ENCODE data around the gene GRID1. TPM values are rescaled to one million over a fixed set of nuclear protein-coding genes. Genes with fewer than 3 reads are reported as not detected.

GRID1 gene
- total RNA-seq, 1 experiment from 2014 or later: 5.6 TPM

GRCh38 chr10:86233131-86233530 is 133.5 kb downstream of the GRID1 start:
- ATAC-seq: no peak

More at GRCh38 chr10:86233131-86233530, 133.5 kb downstream of the GRID1 start:
- H3K27ac ChIP-seq (ENCODE audit: low read depth, low read length): no peak overlapping the region
- BruUV-seq (replicated peaks): no TSS peak
- no peaks in the 10 kb centered on the region for H3K36me3 ChIP-seq (ENCODE audit: control insufficient read depth in 1 of 2, insufficient read depth in 2 of 2, low read length in 2 of 2)
- H3K4me2 ChIP-seq (ENCODE audit: low read length): no peak overlapping the region
- peaks cover 0 to 7% of the 10 kb centered on the region in 2 experiments; a peak in 1 of 4 replicates for H3K4me1 ChIP-seq (ENCODE audit: control insufficient read depth in 1 of 2, insufficient read depth in 2 of 2, low read length in 2 of 2)
- H3K9me2 ChIP-seq (ENCODE audit: insufficient read depth): no peaks in the 10 kb centered on the region
- H3K9me3 ChIP-seq (ENCODE audit: control insufficient read depth in 1 of 2, insufficient read depth in 1 of 2, low read depth in 1 of 2, low read length in 2 of 2): no peaks in the 10 kb centered on the region
- RAD21 ChIA-PET (ENCODE audit: low non-redundant PET in 1 of 2, low total read pairs in 2 of 2, uncharacterized antibody in 2 of 2, unreplicated experiment in 2 of 2): no interaction called here
- TF ChIP-seq, protein P1, sequence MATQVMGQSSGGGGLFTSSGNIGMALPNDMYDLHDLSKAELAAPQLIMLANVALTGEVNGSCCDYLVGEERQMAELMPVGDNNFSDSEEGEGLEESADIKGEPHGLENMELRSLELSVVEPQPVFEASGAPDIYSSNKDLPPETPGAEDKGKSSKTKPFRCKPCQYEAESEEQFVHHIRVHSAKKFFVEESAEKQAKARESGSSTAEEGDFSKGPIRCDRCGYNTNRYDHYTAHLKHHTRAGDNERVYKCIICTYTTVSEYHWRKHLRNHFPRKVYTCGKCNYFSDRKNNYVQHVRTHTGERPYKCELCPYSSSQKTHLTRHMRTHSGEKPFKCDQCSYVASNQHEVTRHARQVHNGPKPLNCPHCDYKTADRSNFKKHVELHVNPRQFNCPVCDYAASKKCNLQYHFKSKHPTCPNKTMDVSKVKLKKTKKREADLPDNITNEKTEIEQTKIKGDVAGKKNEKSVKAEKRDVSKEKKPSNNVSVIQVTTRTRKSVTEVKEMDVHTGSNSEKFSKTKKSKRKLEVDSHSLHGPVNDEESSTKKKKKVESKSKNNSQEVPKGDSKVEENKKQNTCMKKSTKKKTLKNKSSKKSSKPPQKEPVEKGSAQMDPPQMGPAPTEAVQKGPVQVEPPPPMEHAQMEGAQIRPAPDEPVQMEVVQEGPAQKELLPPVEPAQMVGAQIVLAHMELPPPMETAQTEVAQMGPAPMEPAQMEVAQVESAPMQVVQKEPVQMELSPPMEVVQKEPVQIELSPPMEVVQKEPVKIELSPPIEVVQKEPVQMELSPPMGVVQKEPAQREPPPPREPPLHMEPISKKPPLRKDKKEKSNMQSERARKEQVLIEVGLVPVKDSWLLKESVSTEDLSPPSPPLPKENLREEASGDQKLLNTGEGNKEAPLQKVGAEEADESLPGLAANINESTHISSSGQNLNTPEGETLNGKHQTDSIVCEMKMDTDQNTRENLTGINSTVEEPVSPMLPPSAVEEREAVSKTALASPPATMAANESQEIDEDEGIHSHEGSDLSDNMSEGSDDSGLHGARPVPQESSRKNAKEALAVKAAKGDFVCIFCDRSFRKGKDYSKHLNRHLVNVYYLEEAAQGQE (IDR thresholded peaks at IDR 0.05; ENCODE audit: low read depth): no peak
- TF ChIP-seq EZH2phosphoT487 (IDR thresholded peaks at IDR 0.05; ENCODE audit: borderline replicate concordance) (no peak), ELF1 (IDR thresholded peaks at IDR 0.05; ENCODE audit: borderline replicate concordance, low read depth) (no peak), EZH2 (IDR thresholded peaks at IDR 0.05) (no peak), POLR2AphosphoS5 (IDR thresholded peaks at IDR 0.05; ENCODE audit: low read depth, low read length) (no peak), CEBPB (IDR thresholded peaks at IDR 0.05; ENCODE audit: low read depth) (no peak), SP1 (IDR thresholded peaks at IDR 0.05; ENCODE audit: low read depth) (no peak), CBX3 (IDR thresholded peaks at IDR 0.05; ENCODE audit: low read depth) (no peak)
- TF ChIP-seq, protein P2, sequence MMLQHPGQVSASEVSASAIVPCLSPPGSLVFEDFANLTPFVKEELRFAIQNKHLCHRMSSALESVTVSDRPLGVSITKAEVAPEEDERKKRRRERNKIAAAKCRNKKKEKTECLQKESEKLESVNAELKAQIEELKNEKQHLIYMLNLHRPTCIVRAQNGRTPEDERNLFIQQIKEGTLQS (IDR thresholded peaks at IDR 0.05): no peak
- TF ChIP-seq, protein P3, sequence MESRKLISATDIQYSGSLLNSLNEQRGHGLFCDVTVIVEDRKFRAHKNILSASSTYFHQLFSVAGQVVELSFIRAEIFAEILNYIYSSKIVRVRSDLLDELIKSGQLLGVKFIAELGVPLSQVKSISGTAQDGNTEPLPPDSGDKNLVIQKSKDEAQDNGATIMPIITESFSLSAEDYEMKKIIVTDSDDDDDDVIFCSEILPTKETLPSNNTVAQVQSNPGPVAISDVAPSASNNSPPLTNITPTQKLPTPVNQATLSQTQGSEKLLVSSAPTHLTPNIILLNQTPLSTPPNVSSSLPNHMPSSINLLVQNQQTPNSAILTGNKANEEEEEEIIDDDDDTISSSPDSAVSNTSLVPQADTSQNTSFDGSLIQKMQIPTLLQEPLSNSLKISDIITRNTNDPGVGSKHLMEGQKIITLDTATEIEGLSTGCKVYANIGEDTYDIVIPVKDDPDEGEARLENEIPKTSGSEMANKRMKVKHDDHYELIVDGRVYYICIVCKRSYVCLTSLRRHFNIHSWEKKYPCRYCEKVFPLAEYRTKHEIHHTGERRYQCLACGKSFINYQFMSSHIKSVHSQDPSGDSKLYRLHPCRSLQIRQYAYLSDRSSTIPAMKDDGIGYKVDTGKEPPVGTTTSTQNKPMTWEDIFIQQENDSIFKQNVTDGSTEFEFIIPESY (IDR thresholded peaks at IDR 0.05; ENCODE audit: extremely low read depth, insufficient replicate concordance, low read length): no peak
- TF ChIP-seq, protein P4, sequence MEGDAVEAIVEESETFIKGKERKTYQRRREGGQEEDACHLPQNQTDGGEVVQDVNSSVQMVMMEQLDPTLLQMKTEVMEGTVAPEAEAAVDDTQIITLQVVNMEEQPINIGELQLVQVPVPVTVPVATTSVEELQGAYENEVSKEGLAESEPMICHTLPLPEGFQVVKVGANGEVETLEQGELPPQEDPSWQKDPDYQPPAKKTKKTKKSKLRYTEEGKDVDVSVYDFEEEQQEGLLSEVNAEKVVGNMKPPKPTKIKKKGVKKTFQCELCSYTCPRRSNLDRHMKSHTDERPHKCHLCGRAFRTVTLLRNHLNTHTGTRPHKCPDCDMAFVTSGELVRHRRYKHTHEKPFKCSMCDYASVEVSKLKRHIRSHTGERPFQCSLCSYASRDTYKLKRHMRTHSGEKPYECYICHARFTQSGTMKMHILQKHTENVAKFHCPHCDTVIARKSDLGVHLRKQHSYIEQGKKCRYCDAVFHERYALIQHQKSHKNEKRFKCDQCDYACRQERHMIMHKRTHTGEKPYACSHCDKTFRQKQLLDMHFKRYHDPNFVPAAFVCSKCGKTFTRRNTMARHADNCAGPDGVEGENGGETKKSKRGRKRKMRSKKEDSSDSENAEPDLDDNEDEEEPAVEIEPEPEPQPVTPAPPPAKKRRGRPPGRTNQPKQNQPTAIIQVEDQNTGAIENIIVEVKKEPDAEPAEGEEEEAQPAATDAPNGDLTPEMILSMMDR (IDR thresholded peaks at IDR 0.05 in 2 of 3, conservative IDR thresholded peaks at IDR 0.05 in 1 of 3; ENCODE audit: borderline replicate concordance in 1 of 3, insufficient read depth in 1 of 3, low read depth in 2 of 3, low read length in 2 of 3): no peak
- no peak overlapping the region for H3K9ac ChIP-seq (ENCODE audit: low read length)
- POLR2A ChIA-PET: no interaction called here
- no peaks in the 10 kb centered on the region for H3K79me2 ChIP-seq (ENCODE audit: insufficient read depth, low read length)
- no peaks in the 10 kb centered on the region for H3K27me3 ChIP-seq (ENCODE audit: insufficient read depth, low read length)
- no peak for DNase-seq (ENCODE audit: low read depth, low spot score)
- no peak overlapping the region for H3K4me3 ChIP-seq (replicated peaks in 1 of 2; ENCODE audit: low read depth in 1 of 2, low read length in 2 of 2)
- no peaks in the 10 kb centered on the region for H4K20me1 ChIP-seq (ENCODE audit: insufficient read depth)
- H2AFZ ChIP-seq (ENCODE audit: low read depth, low read length, poor library complexity, severe bottlenecking): no peak overlapping the region
- intact Hi-C loops (cut with micrococcal nuclease): no loop called here
- CTCF ChIA-PET: no interaction called here

Measured in HCT116 (cell line).